HG03378 (cell line): ENCODE measurements around the gene CATSPER3.

Experiments
- ATAC-seq: cut with Tn5 transposase; IDR thresholded peaks from one replicate; pipeline ENCODE4 v1.9.1; 2021; ENCODE audit warnings: mild to moderate bottlenecking, moderate library complexity; ENCODE audit not compliant: unreplicated experiment

Gene CATSPER3

DNA sequence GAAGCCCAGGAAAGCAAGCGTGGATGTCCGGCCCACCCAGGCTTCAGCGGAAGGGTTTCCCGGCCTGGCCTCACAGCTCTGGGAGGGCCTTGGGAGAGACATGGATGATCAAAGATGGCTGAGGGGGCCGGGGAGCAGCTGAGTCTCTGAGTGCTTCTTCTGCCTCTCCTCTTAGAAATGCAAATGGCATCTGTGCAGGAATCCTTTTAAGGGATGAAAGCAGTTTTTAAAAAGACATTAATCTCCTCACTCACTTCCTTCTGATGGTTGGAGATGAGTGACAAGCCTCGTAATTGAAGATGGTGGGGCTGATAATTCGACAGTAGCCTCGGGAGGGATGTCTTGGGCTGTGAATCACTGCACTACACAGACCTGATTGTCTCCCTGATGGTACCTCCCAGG is 90.6 kb downstream of the CATSPER3 start:
- no peak for ATAC-seq

DNA sequence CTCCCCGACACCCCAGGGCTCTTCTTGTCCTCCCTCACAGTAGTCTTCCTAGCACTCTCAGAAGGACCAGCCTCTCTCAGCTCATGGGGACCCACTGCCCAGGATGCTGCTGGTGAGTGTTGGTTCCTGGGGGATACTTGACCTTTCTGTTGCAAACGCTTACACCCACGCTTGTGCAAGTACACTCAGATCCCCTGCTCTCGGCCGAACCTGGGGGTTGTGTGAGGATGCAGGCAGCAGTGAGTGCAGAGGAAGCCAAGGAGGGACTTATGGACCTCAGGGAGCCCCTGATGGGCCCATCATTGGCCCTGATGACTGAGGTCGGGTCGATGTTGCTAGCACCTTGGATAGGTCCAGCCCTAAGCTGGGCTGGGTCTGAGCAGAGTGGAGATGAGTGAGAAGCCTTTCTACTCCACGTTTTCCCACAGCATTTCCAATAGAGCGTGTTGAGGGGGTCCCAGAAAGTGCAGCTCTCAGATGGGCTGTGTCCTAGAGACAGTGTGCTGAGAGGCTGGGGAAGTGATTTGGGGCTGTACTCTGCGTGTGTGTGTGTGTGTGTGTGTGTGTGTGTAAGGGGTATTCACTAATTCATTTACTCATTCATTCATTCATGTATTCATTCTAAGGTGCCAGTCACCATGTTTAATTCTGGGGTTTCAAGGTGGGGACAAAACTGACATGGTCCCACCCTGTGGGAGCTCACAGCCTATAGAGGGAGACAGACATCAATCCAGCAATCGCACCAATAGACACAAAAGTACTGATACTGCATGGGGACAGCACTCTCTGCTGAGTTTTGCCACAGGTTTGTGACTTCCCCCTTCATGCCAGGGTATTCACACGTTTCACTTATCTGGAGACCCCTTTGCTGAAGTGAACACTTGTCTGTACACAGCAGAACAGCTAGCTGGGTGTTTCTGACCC is 91.6 kb downstream of the CATSPER3 start:
- no peak for ATAC-seq

GRCh38 chr5:135060021-135060420 is 92.3 kb downstream of the CATSPER3 start:
- ATAC-seq, result no peak

DNA sequence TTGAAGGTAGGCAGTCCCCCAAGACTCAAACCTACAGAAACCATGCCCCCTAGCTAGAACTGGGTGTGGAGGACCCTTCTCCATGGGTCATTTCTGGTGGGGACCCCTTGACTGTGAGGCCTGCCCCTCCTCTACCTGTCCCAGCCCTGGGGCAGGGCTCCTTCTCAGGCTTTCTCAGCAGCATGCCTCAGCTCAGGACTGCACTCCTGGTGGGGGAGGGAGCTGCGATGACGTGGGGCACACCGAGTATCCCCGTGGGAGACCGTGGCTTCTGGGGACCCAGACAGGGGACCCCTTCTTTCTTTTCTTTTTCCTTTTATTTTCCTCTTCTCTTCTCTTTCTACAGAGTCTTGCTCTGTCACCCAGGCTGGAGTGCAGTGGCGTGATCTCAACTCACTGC is 93.3 kb downstream of the CATSPER3 start:
- no peak for ATAC-seq
